ENCODE measurements around the gene MAP3K20.

MAP3K20 gene

DNA sequence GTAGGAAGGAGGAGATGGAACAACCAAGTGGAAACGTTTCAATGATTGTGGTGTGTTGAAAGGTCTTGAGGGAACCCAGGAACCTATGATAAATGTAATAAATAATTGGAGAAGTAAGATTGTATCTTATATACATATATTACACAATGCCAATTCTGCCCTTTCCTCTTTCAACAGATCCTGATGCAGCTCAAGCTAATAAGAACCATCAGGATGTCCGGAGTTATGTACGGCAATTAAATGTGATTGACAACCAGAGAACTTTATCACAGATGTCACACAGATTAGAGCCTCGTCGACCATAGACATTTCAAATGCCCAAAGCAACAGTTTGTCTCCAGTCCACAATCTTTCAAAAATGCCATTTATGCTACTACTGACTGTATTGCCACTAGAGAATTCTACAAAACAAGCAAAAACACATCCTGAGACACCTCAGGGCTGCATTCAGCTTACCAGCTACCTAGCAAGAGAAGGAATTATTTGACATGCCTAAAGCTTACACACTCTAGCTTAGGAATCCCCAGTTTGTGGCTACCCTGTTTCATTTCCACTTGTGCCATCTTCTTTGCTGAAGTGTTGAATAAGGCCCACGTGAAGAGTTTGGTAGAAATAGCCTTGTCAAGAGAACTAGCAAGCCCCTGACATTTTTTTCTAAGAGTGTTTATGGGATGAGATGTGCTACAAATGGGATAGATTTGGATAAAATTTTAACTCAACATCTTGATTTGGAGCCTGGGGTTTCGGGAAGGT lies 24.0 kb upstream of the MAP3K20 start:
- TF ChIP-seq, protein P1, sequence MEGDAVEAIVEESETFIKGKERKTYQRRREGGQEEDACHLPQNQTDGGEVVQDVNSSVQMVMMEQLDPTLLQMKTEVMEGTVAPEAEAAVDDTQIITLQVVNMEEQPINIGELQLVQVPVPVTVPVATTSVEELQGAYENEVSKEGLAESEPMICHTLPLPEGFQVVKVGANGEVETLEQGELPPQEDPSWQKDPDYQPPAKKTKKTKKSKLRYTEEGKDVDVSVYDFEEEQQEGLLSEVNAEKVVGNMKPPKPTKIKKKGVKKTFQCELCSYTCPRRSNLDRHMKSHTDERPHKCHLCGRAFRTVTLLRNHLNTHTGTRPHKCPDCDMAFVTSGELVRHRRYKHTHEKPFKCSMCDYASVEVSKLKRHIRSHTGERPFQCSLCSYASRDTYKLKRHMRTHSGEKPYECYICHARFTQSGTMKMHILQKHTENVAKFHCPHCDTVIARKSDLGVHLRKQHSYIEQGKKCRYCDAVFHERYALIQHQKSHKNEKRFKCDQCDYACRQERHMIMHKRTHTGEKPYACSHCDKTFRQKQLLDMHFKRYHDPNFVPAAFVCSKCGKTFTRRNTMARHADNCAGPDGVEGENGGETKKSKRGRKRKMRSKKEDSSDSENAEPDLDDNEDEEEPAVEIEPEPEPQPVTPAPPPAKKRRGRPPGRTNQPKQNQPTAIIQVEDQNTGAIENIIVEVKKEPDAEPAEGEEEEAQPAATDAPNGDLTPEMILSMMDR (conservative IDR thresholded peaks at IDR 0.05; ENCODE audit: low read depth, low read length), result no peak
- no peak overlapping the region for H3K4me3 ChIP-seq (ENCODE audit: low read length)
- no peak for DNase-seq (ENCODE audit: low read depth)

DNA sequence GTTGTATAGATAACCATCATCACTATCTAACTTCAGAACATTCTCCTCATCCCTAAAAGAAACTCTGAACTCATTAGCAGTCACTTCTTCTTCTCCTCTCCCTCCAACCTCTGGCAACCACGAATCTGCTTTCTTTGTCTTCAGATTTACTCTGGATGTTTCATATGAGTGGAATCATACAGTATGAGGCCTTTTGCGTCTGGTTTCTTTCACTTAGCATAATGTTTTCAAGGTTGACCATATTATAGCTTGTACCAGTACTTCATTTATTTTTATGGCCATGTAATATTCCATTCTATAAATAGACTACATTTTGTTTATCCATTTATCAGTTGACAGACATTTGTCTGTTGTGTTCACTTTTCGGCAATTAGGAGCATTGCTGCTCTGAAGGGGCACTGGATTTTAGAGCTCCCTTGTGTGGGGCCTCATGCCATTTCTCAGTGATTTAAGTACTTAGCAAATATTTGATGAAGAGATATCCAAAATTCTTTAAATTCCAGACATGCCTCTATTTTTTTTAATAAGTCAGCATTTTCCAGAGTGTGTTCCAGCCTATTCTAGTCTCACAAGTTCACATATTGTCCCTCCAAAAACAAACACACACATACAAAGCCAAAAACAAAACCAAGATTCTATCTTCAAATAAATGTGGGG lies 22.5 kb upstream of the MAP3K20 start:
- H3K4me3 ChIP-seq (ENCODE audit: low read length), result no peak overlapping the region
- TF ChIP-seq, protein P1 (conservative IDR thresholded peaks at IDR 0.05; ENCODE audit: low read depth, low read length), result no peak
- no peak for DNase-seq (ENCODE audit: low read depth)

DNA sequence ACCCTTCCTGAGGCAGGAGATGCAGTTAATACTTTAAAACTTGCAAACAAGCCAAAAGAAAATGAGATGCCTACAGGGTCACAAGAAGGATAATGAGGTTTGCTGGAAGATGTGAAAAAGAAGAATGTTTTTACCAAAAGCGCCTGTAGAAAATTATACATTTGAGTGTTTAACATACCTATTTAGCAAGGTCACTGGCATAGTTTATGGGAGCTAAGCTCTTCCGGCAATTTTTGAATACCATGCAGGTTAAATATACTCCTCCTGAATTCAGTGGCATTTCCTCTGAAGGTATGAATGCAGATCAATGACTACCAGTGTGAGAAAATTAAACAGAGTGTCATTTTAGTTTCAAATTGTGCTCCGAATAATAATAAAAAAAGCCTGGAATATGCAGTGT lies 21.2 kb upstream of the MAP3K20 start:
- TF ChIP-seq, protein P1 (conservative IDR thresholded peaks at IDR 0.05; ENCODE audit: low read depth, low read length), result no peak
- no peak overlapping the region for H3K4me3 ChIP-seq (ENCODE audit: low read length)
- no peak for DNase-seq (ENCODE audit: low read depth)

DNA sequence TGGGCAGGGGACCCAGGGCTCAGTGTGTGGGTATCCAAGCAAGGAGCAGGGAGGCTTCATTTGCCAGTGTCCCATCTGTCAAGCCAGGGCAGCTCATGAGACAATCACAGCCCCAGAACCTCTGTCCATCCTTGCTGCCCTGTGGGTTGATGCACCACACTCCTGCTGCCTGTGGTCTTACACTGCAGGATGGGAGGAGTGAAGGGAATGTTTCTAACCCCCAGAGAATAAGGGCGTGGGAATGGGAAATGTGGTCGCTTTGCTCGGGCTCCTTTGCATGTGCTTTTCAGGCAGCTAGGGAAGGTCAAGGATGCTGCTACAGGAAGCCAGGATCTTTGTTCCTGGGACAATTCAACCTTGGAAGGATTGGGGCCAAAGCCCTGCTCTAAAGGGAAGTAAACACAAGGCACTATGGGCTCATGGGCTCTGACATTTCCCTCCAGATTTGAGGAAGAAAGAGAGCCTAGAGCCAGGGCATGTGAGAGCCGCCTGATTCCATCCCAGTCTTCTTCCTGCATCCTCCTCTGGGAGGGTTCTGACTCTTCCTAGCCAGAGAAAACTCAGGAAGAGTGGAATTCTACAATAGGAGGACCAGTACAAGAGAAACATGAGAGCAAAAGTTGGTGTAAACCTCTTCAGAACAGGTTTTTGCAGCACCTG lies 18.8 kb upstream of the MAP3K20 start:
- no peak for DNase-seq (ENCODE audit: low read depth)
- no peak overlapping the region for H3K4me3 ChIP-seq (ENCODE audit: low read length)
- TF ChIP-seq, protein P1 (conservative IDR thresholded peaks at IDR 0.05; ENCODE audit: low read depth, low read length), result no peak

DNA sequence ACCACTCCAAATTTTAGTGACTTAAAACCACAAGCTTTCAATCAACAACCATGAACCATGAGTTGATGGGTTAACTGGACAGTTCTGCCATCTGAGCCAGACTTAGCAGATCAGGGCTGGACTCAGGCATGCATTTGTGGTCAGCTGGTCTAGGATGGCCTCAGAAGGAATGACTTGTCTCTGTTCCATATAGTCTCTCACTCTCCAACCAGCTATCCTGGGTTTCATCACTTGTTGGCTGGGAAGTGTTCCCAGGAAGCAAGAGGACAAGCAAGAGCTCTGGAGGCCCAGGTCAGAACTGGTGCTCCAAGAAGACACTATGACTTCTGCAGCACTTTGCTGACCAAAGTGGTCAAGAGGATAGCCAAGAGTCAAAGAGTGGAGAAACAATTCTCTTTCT lies 17.5 kb upstream of the MAP3K20 start:
- H3K4me3 ChIP-seq (ENCODE audit: low read length), result no peak overlapping the region
- TF ChIP-seq, protein P1 (conservative IDR thresholded peaks at IDR 0.05; ENCODE audit: low read depth, low read length), result no peak
- DNase-seq (ENCODE audit: low read depth), result no peak

DNA sequence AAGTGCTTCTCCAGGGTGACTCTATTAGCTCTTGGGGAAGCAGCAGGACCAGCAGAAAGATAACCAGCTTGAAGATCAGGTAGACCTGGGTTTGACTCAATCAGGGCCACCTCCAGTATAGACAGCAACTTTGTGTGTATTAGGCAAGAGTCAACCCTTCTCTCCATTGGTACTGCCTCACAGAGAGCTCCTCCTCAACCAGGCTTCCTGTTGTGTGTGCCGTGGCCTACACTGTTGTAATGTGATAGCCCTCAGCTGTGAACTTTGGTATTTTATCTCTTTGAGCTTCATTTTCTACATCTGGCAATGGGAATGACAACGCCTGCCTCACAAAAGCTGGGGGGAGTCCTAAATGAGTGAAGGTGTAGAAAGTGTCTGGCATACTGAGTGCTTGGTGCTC lies 17.0 kb upstream of the MAP3K20 start:
- no peak for DNase-seq (ENCODE audit: low read depth)
- TF ChIP-seq, protein P1 (conservative IDR thresholded peaks at IDR 0.05; ENCODE audit: low read depth, low read length), result no peak
- H3K4me3 ChIP-seq (ENCODE audit: low read length), result no peak overlapping the region

All from retinal pigment epithelial cell (primary cell).